T-helper 22 cell (primary cell): ENCODE measurements around the gene ZNF493.

Experiments used
- DNase-seq: peaks from one replicate; pipeline ENCODE4 v3.0.0-alpha.2; 2020; ENCODE audit warnings: low read depth

The ZNF493 gene

GRCh38 chr19:21463449-21464105, 66.6 kb downstream of the ZNF493 start:
- no peak for DNase-seq

GRCh38 chr19:21466627-21467026, 69.7 kb downstream of the ZNF493 start:
- no peak for DNase-seq

DNA sequence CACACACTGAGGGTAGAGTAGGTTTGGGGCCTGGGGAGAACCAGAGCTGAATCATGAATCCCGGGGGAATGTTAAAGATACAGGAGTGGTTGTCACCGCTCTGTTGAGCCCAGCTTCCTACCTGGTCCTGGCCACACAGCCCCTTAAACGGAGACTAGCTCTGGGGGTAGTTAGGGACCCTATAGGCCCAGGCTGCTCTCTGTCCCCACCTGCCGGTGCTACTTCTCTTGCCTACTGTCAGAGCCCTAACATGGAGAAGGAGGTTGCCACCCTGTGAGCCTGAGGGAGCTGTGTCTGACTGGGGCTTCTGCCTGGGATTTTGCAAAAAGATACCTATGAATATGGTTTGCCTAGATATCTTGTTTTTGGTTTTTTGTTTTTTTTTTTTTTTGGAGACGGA, 71.9 kb downstream of the ZNF493 start:
- no peak for DNase-seq

DNA sequence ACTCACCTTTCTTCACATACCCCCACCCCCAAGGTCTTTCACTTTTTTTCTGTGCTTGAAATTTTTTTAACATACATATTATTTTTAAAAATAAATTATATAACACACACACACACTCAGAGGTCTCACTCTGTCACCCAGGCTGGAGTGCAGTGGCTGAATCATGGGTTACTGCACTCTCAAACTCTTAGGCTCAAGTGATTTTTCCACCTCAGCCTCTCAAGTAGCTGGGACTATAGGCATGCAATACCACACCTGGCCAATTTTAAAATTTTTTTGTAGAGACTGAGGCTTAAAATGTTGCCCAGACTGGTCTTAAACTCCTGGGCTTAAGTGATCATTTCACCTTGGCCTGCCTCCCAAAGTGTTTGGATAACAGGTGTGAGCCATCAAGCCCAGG, 75.6 kb downstream of the ZNF493 start:
- DNase-seq: no peak

GRCh38 chr19:21474671-21475181, 77.8 kb downstream of the ZNF493 start:
- peak; percentile 37 for DNase-seq
